Breast epithelium (tissue), 4 donors: ENCODE data around the gene GAK. TPM values are rescaled to one million over a fixed set of nuclear protein-coding genes. Genes with fewer than 3 reads are reported as not detected.

Experiments
- DNase-seq, 2 donors: peaks; one replicate each; pipeline ENCODE4 v3.0.0-alpha.2; 2019; ENCODE audit warnings: low spot score in 2 of 2
- H3K27ac ChIP-seq, 2 donors: fragments of 200-600 bp; sonication (generic) in 1 of 2; one replicate each; pipeline ENCODE4 v1.5.1; 2016 to 2019; ENCODE audit warnings: mild to moderate bottlenecking in 1 of 2
- H3K27me3 ChIP-seq, 2 donors: fragments of 200-600 bp; sonication (generic) in 1 of 2; one replicate each; pipeline versions ENCODE4 v1.5.1 to v1.6.0; 2017 to 2019; ENCODE audit warnings: control low read depth in 1 of 2, mild to moderate bottlenecking in 1 of 2
- H3K36me3 ChIP-seq: fragments of 200-600 bp; one replicate; pipeline ENCODE4 v1.5.1; 2019
- H3K4me1 ChIP-seq, 2 donors: fragments of 200-600 bp; sonication (generic); one replicate each; pipeline ENCODE4 v1.5.1; 2016 to 2019; ENCODE audit warnings: control low read depth in 1 of 2
- H3K4me3 ChIP-seq, 3 donors: fragments of 200-600 bp; sonication (generic); 1 replicate in 2 of 3; 2 replicates in 1 of 3; pipeline ENCODE4 v1.5.1; 2016 to 2019; ENCODE audit warnings: mild to moderate bottlenecking in 3 of 3, moderate library complexity in 2 of 3
- H3K9me3 ChIP-seq, 2 donors: fragments of 200-600 bp; sonication (generic) in 1 of 2; one replicate each; pipeline ENCODE4 v1.5.1; 2016 to 2019; ENCODE audit warnings: control low read depth in 1 of 2
- POLR2A ChIP-seq: fragments of 450-650 bp; IDR thresholded peaks from one replicate; pipeline ENCODE4 v1.6.1; 2016; ENCODE audit warnings: antibody characterized with exemption, mild to moderate bottlenecking, moderate library complexity
- POLR2AphosphoS5 ChIP-seq, 3 donors: sonication (generic); formaldehyde crosslinking; IDR thresholded peaks; one replicate each; pipeline ENCODE4 v1.6.1; 2017; ENCODE audit warnings: antibody characterized with exemption in 3 of 3
- intact Hi-C: fragments of 100-400 bp; cut with DNase I; formaldehyde crosslinking; loops from one replicate; pipeline ENCODE4 v1.15.1; 2023; ENCODE audit warnings: low total_unique reads
- total RNA-seq, 3 donors: library from RNA; depleted of rRNA; stranded (reverse); fragments of >200 nt; gene quantifications; one replicate each; pipeline ENCODE4 v1.1.0, GENCODE V29; 2016
- TF ChIP-seq, protein P1 (sequence below), 3 donors: fragments of 450-650 bp; IDR thresholded peaks; one replicate each; pipeline ENCODE4 v1.5.1; 2016 to 2017; ENCODE audit warnings: antibody characterized with exemption in 3 of 3, mild to moderate bottlenecking in 3 of 3, moderate library complexity in 3 of 3

GAK gene
- total RNA-seq, 3 donors from 2014 or later, result 76.2 to 95.7 (median 81.9) TPM

DNA sequence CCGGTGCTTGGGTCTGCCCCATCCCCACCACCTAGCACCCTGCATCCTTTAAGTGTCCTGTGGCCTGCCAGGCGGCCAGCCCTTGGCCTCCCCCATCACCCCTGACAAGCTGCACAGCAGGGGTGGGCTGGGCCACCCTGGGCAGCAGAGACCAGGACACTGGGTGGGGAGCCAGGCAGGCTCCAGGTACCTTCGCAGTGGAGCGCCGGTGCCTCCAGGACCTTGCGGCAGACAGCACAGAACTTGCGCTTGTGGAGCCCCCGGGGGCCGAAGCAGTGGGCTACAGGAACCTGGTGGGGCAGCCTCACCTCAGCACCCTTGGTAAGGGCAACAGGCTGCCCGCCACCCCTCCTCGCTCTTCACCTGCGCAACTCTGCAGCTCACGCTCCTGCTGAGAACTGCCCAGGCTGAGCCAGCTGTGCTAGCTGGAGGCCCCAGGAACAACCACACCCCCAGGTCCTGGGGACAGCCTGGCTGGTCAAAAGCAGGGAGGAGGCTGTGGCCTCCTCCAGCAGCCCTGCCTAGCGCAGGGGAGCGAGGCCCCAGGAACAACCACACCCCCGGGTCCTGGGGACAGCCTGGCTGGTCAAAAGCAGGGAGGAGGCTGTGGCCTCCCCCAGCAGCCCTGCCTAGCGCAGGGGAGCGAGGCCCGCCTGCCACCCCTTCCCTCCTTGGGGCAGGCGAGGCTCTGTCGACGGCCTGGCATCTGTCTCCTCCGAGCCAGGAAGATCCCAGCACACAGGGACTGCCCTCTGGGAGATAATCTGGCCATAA, 36.7 kb upstream of the GAK start:
- TF ChIP-seq, protein P1, sequence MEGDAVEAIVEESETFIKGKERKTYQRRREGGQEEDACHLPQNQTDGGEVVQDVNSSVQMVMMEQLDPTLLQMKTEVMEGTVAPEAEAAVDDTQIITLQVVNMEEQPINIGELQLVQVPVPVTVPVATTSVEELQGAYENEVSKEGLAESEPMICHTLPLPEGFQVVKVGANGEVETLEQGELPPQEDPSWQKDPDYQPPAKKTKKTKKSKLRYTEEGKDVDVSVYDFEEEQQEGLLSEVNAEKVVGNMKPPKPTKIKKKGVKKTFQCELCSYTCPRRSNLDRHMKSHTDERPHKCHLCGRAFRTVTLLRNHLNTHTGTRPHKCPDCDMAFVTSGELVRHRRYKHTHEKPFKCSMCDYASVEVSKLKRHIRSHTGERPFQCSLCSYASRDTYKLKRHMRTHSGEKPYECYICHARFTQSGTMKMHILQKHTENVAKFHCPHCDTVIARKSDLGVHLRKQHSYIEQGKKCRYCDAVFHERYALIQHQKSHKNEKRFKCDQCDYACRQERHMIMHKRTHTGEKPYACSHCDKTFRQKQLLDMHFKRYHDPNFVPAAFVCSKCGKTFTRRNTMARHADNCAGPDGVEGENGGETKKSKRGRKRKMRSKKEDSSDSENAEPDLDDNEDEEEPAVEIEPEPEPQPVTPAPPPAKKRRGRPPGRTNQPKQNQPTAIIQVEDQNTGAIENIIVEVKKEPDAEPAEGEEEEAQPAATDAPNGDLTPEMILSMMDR (IDR thresholded peaks at IDR 0.05), result no peak
- TF ChIP-seq POLR2A (no peak), POLR2AphosphoS5 (IDR thresholded peaks at IDR 0.05) (no peak)
- Histone ChIP-seq H3K27me3 (no peaks in the 10 kb centered on the region), H3K4me1 (peaks cover 16% of the 10 kb centered on the region in 2 donors), H3K27ac (no peak overlapping the region), H3K36me3 (no peaks in the 10 kb centered on the region), H3K4me3 (no peak overlapping the region), H3K9me3 (no peaks in the 10 kb centered on the region)
- intact Hi-C loops, result no loop called here
- no peak for DNase-seq

DNA sequence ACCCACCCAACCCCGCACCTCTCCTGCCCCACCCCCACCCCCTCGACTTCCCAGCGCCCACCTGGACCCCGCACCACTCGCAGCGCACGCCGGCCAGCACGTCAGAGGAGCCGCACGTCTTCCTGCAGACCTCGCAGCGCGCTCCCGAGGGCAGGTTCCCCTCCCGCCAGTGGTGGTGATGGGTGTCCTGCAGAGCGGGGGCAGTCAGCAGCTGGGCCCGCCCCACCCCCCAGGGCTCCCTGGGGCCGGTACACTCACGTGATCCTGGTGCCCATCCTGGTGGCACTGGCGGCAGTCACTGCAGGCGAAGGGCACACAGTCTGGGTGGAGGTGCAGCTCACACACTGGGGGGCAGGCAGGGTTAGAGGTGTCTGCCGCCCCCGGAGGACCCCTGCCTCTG, 36.1 kb upstream of the GAK start:
- no peak overlapping the region for H3K4me3 ChIP-seq
- H3K27ac ChIP-seq, result no peak overlapping the region
- H3K27me3 ChIP-seq, result no peaks in the 10 kb centered on the region
- TF ChIP-seq POLR2AphosphoS5 (IDR thresholded peaks at IDR 0.05), result no peak
- TF ChIP-seq POLR2A, result no peak
- TF ChIP-seq, protein P1 (IDR thresholded peaks at IDR 0.05), result no peak
- no peak for DNase-seq
- no peaks in the 10 kb centered on the region for H3K9me3 ChIP-seq
- no peaks in the 10 kb centered on the region for H3K36me3 ChIP-seq
- H3K4me1 ChIP-seq, result peaks cover 16% of the 10 kb centered on the region in 2 donors
- intact Hi-C loops, result no loop called here

- no peaks in the 10 kb centered on the region for H3K27me3 ChIP-seq
- no peak overlapping the region for H3K27ac ChIP-seq
- no peaks in the 10 kb centered on the region for H3K9me3 ChIP-seq
- H3K4me3 ChIP-seq, result no peak overlapping the region
- intact Hi-C loops, result no loop called here
- no peak for DNase-seq
- H3K4me1 ChIP-seq, result peaks cover 10 to 13% of the 10 kb centered on the region in 2 donors
- TF ChIP-seq POLR2A (no peak), POLR2AphosphoS5 (IDR thresholded peaks at IDR 0.05) (no peak)
- TF ChIP-seq, protein P1 (IDR thresholded peaks at IDR 0.05), result no peak
- no peaks in the 10 kb centered on the region for H3K36me3 ChIP-seq
Measured at GRCh38 chr4:967113-968104, 35.3 kb upstream of the GAK start.

DNA sequence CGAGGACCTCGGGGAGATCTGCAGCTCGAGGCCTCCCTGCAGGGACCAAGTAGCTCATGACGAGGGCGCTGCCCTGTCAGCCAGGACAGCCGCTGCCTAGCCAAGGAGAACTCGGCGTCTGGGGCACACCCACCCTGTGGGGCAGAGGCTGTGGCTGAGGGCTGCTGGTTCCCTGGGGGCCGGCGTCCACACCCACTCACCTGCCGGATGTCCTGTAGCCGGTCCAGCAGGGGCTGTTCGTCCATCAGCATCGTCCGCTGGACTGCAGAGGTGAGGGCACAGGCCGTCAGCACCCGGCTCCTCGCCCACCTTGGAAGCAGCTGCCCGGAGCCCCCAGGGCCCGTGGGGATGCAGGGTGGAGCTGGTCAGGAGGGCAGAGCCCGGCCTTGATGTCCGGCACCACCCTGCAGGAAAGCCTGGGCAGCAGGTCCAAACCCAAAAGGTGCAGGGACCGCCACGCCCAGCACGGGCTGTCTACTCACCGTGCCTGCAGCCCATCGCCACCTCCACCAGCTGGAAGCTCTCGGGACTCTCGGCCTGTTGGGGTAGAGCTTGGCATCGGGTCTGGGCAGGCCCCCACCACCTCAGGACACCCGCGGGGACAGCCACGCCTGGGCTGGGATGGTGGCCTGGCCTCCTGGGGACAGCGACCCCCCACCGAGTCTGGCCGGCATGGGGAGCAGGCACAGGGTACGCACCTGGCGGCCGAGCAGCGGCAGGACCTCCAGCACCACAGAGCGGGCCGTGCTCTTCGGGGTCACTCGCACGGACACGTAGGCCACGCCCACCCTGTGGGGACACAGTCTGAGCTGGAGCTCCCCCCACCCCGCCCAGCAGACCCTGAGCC, 34.4 kb upstream of the GAK start:
- peaks cover under 1 to 4% of the 10 kb centered on the region in 2 donors for H3K4me1 ChIP-seq
- H3K27ac ChIP-seq, result no peak overlapping the region
- no peaks in the 10 kb centered on the region for H3K27me3 ChIP-seq
- H3K4me3 ChIP-seq, result no peak overlapping the region
- no peaks in the 10 kb centered on the region for H3K9me3 ChIP-seq
- no peak for DNase-seq
- TF ChIP-seq POLR2AphosphoS5 (IDR thresholded peaks at IDR 0.05) (no peak), POLR2A (no peak)
- TF ChIP-seq, protein P1 (IDR thresholded peaks at IDR 0.05), result no peak
- intact Hi-C loops, result no loop called here
- H3K36me3 ChIP-seq, result no peaks in the 10 kb centered on the region
